ENCODE results near the gene NUDT16L1. TPM values are rescaled to one million over a fixed set of nuclear protein-coding genes. Genes with fewer than 3 reads are reported as not detected.
"Not testable (repeated sequence)": the region's sequence is repeated elsewhere in the genome, so short reads cannot be mapped to it uniquely, and the experiment has no call there.

Gene NUDT16L1
- total RNA-seq, 2 experiments from 2014 or later: 22.3 to 25.6 TPM

DNA sequence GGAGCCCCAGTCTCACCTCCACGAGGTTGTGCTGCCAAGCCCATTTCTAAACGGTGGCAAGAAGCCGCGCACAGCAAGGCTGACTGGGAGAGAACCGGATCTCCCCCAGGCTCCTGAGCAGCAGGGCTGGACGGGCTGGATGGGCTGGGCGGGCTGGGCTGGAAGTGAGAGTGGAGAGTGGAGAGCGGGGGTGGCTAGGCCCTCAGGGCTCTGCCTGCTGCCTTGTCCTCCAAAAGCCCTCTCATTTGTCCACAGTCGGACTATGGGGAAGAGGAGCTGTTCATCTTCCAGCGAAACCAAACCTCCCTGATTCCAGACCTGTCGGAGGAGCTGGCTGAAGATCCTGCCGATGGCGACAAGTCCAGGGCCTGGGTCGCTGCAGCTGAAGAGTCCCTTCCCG lies 44.2 kb downstream of the NUDT16L1 start:
- no peak overlapping the region for H3K4me3 Mint-ChIP-seq
- ChIA-PET CTCF (no interaction called here), POLR2A (interaction anchor here (0.9 to 1.2 kb wide), 3 partner anchors 27 to 65 kb away, joined by 3 to 4 read pairs (median 3); partner anchors contain the start of gene ROGDI)
- H3K9me3 Mint-ChIP-seq: no peaks in the 10 kb centered on the region
- intact Hi-C loops (cut with micrococcal nuclease): no loop called here
- ATAC-seq (no peak), DNase-seq (no peak)
- no peaks in the 10 kb centered on the region for H3K27me3 Mint-ChIP-seq
- H3K4me1 Mint-ChIP-seq (ENCODE audit: low read depth): peaks cover 13% of the 10 kb centered on the region
- TF ChIP-seq, protein P1, sequence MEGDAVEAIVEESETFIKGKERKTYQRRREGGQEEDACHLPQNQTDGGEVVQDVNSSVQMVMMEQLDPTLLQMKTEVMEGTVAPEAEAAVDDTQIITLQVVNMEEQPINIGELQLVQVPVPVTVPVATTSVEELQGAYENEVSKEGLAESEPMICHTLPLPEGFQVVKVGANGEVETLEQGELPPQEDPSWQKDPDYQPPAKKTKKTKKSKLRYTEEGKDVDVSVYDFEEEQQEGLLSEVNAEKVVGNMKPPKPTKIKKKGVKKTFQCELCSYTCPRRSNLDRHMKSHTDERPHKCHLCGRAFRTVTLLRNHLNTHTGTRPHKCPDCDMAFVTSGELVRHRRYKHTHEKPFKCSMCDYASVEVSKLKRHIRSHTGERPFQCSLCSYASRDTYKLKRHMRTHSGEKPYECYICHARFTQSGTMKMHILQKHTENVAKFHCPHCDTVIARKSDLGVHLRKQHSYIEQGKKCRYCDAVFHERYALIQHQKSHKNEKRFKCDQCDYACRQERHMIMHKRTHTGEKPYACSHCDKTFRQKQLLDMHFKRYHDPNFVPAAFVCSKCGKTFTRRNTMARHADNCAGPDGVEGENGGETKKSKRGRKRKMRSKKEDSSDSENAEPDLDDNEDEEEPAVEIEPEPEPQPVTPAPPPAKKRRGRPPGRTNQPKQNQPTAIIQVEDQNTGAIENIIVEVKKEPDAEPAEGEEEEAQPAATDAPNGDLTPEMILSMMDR (IDR thresholded peaks at IDR 0.05): no peak
- no peaks in the 10 kb centered on the region for H3K36me3 Mint-ChIP-seq (ENCODE audit: low read depth)
- H3K27ac Mint-ChIP-seq: no peak overlapping the region

DNA sequence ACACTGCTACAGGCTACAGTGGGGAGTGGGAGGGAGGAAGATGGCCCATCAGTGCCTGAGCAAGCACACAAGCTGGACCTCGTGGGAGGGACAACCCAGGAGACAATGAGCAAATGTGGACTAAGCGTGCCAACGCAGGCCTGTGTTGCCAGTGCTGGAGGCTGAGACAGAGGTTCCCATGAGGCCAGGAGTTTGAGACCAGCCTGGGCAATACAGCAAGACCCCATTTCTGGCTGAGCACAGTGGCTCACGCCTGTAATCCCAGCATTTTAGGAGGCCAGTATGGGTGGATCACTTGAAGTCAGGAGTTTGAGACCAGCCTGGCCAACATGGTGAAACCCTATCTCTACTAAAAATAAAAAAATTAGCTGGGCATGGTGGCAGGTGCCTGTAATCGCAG lies 45.0 kb downstream of the NUDT16L1 start:
- POLR2A ChIA-PET: interaction anchor here (0.9 kb wide), 1 partner anchor 64 kb away, joined by 4 read pairs; the partner anchor contains the start of gene ROGDI
- DNase-seq; CTCF ChIA-PET; H3K9me3 Mint-ChIP-seq; ATAC-seq; H3K27ac Mint-ChIP-seq; H3K27me3 Mint-ChIP-seq; intact Hi-C loops (cut with micrococcal nuclease); H3K36me3 Mint-ChIP-seq (ENCODE audit: low read depth); H3K4me3 Mint-ChIP-seq: not testable (repeated sequence)
- peaks cover 14% of the 10 kb centered on the region for H3K4me1 Mint-ChIP-seq (ENCODE audit: low read depth)

DNA sequence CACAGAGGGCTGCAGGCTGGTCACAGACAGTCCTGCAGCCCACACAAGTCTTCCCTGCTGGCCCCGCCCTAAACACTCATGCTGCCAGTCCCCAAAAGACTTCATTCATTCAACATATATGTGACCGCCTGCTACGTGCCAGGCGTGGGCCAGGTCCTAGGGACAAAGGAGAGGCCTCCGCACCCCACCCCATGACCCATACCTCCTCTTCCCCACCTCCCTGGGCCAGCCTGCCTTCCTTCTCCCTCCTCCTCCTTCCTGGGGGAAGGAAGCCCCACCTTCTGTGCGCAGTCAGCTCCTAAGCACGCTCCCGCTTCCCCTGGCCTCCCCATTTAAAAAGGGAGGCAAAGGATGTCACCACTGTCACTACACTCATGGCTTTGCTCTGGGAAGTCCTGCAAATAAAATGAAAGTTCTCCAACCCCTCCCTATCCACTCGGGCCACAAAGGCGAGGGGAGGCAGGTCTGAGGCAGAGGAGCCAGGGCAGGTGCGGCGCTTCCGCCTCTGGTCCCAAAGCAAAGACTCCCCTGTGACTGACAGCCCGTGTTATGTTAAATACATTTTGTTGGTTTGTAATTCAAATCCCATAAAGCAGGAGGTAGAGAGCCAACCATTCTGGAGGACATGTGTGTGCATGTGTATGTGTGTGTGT lies 50.0 kb downstream of the NUDT16L1 start:
- intact Hi-C loops (cut with micrococcal nuclease): no loop called here
- peak; percentile 47 for ATAC-seq
- TF ChIP-seq, protein P1 (IDR thresholded peaks at IDR 0.05): no peak
- Mint-ChIP-seq H3K36me3 (ENCODE audit: low read depth) (no peaks in the 10 kb centered on the region), H3K27ac (peak overlapping the region; percentile 18), H3K4me3 (peak overlapping the region; percentile 51), H3K27me3 (no peaks in the 10 kb centered on the region), H3K9me3 (no peaks in the 10 kb centered on the region), H3K4me1 (ENCODE audit: low read depth) (peaks cover 22% of the 10 kb centered on the region)
- DNase-seq: peak; percentile 35
- ChIA-PET POLR2A (interaction anchor here (1.5 kb wide), 1 partner anchor 8 kb away, joined by 4 read pairs; the partner anchor contains the start of gene DNAAF8), CTCF (no interaction called here)

DNA sequence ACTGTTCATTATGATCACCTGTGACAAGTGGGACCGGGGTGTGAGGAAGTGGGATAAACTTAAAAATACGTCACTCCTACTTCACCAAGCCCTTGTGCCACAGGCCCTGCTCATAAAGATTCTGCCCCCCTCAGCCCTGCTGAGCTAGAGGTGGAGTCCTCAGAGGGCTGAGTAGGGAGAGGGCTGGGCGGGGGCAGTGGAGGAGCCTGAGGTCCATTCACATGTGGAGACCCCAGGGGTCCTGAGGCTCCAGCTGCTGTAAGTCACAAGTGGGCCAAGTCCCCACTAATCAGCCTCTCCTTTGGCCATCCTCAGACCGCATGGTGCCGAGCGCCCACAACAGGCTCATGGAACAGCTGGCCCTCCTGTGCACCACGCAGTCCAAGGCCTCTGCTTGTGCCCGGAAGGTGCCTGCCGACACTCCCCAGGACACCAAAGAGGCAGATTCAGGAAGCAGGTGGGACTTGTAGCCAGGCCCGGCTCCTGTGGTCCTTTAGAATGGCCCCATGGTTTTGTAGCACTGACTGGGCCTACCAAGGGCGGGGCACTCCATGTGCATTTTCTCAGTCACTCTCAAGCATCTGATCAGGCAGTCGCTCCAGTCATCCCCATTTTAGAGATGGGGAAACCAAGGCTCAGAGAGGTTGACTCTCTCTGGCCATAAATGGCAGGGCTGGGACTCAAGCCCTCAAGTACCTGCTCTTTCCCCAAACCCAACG lies 51.4 kb downstream of the NUDT16L1 start:
- Mint-ChIP-seq H3K9me3 (no peaks in the 10 kb centered on the region), H3K36me3 (ENCODE audit: low read depth) (no peaks in the 10 kb centered on the region), H3K4me1 (ENCODE audit: low read depth) (peaks cover 26% of the 10 kb centered on the region), H3K4me3 (no peak overlapping the region), H3K27me3 (no peaks in the 10 kb centered on the region), H3K27ac (no peak overlapping the region)
- no peak for ATAC-seq
- CTCF ChIA-PET: no interaction called here
- no peak for DNase-seq
- TF ChIP-seq, protein P1 (IDR thresholded peaks at IDR 0.05): no peak
- POLR2A ChIA-PET: no interaction called here
- intact Hi-C loops (cut with micrococcal nuclease): no loop called here

DNA sequence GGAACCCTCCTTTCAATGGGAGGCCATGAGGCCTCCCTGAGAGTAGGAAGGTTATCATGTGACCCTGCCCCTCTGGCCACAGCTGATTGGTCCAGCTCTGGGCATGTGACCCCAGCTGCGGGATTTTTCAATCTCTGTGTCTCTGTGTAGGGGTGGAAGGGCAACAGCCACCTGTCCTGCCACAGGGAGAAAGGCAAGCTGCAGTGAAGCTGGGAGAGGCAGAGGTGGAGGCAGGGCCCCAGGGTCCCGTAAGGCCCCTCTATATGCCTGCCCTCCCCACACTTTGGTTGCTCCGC lies 51.9 kb downstream of the NUDT16L1 start:
- DNase-seq (no peak), ATAC-seq (no peak)
- H3K27me3 Mint-ChIP-seq: no peaks in the 10 kb centered on the region
- H3K36me3 Mint-ChIP-seq (ENCODE audit: low read depth): no peaks in the 10 kb centered on the region
- TF ChIP-seq, protein P1 (IDR thresholded peaks at IDR 0.05): no peak
- no peaks in the 10 kb centered on the region for H3K9me3 Mint-ChIP-seq
- H3K4me3 Mint-ChIP-seq: no peak overlapping the region
- H3K4me1 Mint-ChIP-seq (ENCODE audit: low read depth): peaks cover 26% of the 10 kb centered on the region
- H3K27ac Mint-ChIP-seq: no peak overlapping the region
- CTCF ChIA-PET: no interaction called here
- intact Hi-C loops (cut with micrococcal nuclease): no loop called here
- POLR2A ChIA-PET: no interaction called here

Small RNA genes within 50 kb of the gene (microRNA-seq; reads per million reads assigned to microRNA genes)
- not detected for gene MIR6769A (ENCODE audit: borderline microRNAs expressed, borderline replicate concordance)

Other genes with a start within 250 kb of the NUDT16L1 start
- gene NMRAL1, start 218.9 kb upstream of the NUDT16L1 start, total RNA-seq: 10 to 100 TPM; 45.3 to 53.6 TPM
- 10 to 100 TPM; 64.7 to 65.4 TPM for gene HMOX2, start 217.2 kb upstream of the NUDT16L1 start, total RNA-seq
- gene CDIP1, start 154.8 kb upstream of the NUDT16L1 start, total RNA-seq: 10 to 100 TPM; 31.9 to 32.2 TPM
- under 1 TPM; 0.16 to 0.32 TPM for gene C16orf96, start 137.2 kb upstream of the NUDT16L1 start, total RNA-seq
- gene UBALD1, start 78.7 kb upstream of the NUDT16L1 start, total RNA-seq: 10 to 100 TPM; 12.2 to 13.4 TPM
- 10 to 100 TPM; 67.6 to 70.8 TPM for gene MGRN1, start 68.7 kb upstream of the NUDT16L1 start, total RNA-seq
- gene ANKS3, start 40.7 kb downstream of the NUDT16L1 start, total RNA-seq: 10 to 100 TPM; 13.0 to 13.8 TPM
- gene DNAAF8, start 41.0 kb downstream of the NUDT16L1 start, total RNA-seq: under 1 TPM; 0.18 to 0.38 TPM
- 10 to 100 TPM; 10.9 to 12.8 TPM for gene ZNF500, start 73.6 kb downstream of the NUDT16L1 start, total RNA-seq
- gene SEPTIN12, start 94.8 kb downstream of the NUDT16L1 start, total RNA-seq: not detected
- not detected for gene SMIM22, start 101.8 kb downstream of the NUDT16L1 start, total RNA-seq
- gene ROGDI, start 109.1 kb downstream of the NUDT16L1 start, total RNA-seq: 1 to 10 TPM; 3.3 to 3.7 TPM
- gene GLYR1, start 153.7 kb downstream of the NUDT16L1 start, total RNA-seq: 10 to 100 TPM; 63.7 to 64.8 TPM
- 10 to 100 TPM; 25.4 to 25.6 TPM for gene UBN1, start 153.9 kb downstream of the NUDT16L1 start, total RNA-seq
- gene PPL, start 243.6 kb downstream of the NUDT16L1 start, total RNA-seq: under 1 TPM in 1 of 2 experiments, not detected in 1; 0.05 TPM

Measured in activated CD8-positive, alpha-beta T cell treated with anti-CD3 and anti-CD28 coated beads for 36 hours (primary cell).